Right lobe of liver (tissue), 6 donors: ENCODE results near the gene RPRD2. TPM values are rescaled to one million over a fixed set of nuclear protein-coding genes. Genes with fewer than 3 reads are reported as not detected.

Source experiments
- ATAC-seq, 4 donors: fragments of 200-7000 bp; cut with Tn5 transposase; one replicate each; pipeline ENCODE4 v1.9.1; 2020; ENCODE audit warnings: mild to moderate bottlenecking in 4 of 4, moderate library complexity in 4 of 4
- DNase-seq, 3 donors: peaks; one replicate each; pipeline ENCODE4 v3.0.0-alpha.2; 2020
- H3K27ac ChIP-seq, 3 donors: fragments of 200-600 bp; one replicate each; pipeline ENCODE4 v1.8.0; 2022
- H3K27me3 ChIP-seq, 2 donors: fragments of 200-600 bp; one replicate each; pipeline ENCODE4 v1.8.0; 2022
- H3K36me3 ChIP-seq, 4 donors: fragments of 200-600 bp; sonication (generic) in 1 of 4; one replicate each; pipeline versions ENCODE4 v1.5.1 to v1.8.0; 2017 to 2022; ENCODE audit warnings: control low read depth in 1 of 4
- H3K4me1 ChIP-seq, 4 donors: fragments of 200-600 bp; sonication (generic) in 1 of 4; one replicate each; pipeline versions ENCODE4 v1.5.1 to v1.8.0; 2017 to 2022; ENCODE audit warnings: control low read depth in 1 of 4
- H3K4me3 ChIP-seq, 3 donors: fragments of 200-600 bp; one replicate each; pipeline ENCODE4 v1.8.0; 2022
- H3K9me3 ChIP-seq, 4 donors: fragments of 200-600 bp; sonication (generic) in 1 of 4; one replicate each; pipeline versions ENCODE4 v1.5.1 to v1.8.0; 2017 to 2022; ENCODE audit warnings: control low read depth in 1 of 4
- CTCF ChIP-seq, 4 donors: fragments of 200-600 bp in 3 of 4; fragments of 450-650 bp in 1 of 4; IDR thresholded peaks; one replicate each; pipeline versions ENCODE4 v1.5.1 to v1.8.0; 2016 to 2022; ENCODE audit warnings: antibody characterized with exemption in 4 of 4, mild to moderate bottlenecking in 2 of 4
- POLR2A ChIP-seq: fragments of 450-650 bp; IDR thresholded peaks from one replicate; pipeline ENCODE4 v1.6.1; 2017; ENCODE audit warnings: antibody characterized with exemption, mild to moderate bottlenecking
- WGBS: methylation state at CpG from one replicate; pipeline ENCODE4 v1.1.6; 2018; ENCODE audit warnings: low coverage, low lambda C conversion rate; ENCODE audit not compliant: insufficient coverage; ENCODE audit errors: missing lambda C conversion rate; 5-methylcytosine and 5-hydroxymethylcytosine counted together
- intact Hi-C, 2 donors: fragments of 100-400 bp; cut with DNase I; formaldehyde crosslinking; loops; one replicate each; pipeline versions ENCODE4 v1.11.2 to v1.14.1; 2022
- total RNA-seq, 6 experiments: library from RNA; depleted of rRNA in 2 of 6; stranded (reverse); fragments of >200 nt in 2 of 6; fragmentation: NEBNext Ultra II Directional in 3 of 6; extraction: Animal tissue kit (Norgen Biotek cat#: 25700) in 3 of 6; gene quantifications; one replicate each; pipeline versions ENCODE4 v1.1.0 to v1.2.4, GENCODE V29; 2016 to 2023
- donor health status: DM: no; HTN: yes; CAD: no.
- donor health status: DM: no; HTN: no; CAD: no.
- donor health status: DM: no; HTN: no; CAD: no.
- donor health status: DM: no; HTN: yes; CAD: no.
- donor health status: DM: no; HTN: yes; CAD: no.

RPRD2 gene
- total RNA-seq, 6 experiments from 2014 or later = 8.9 to 17.5 (median 11.0) TPM

DNA sequence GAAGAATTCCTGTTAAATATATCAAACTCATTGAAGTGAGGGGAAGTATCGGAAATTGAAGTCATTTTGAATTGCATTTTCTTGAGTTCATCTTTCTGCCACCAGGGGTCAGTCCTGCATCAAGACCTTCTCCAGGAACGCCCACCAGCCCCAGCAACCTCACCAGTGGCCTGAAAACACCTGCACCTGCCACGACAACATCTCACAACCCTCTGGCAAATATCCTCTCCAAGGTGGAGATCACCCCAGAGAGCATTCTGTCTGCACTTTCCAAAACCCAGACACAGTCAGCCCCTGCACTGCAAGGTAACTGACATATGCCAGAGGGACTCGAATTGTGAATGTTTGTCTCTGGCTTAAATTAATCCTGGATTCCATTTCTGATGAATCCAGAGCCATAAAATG, 100.5 kb downstream of the RPRD2 start:
- Histone ChIP-seq H3K36me3 (peaks cover 0 to 40% (median 1%) of the 10 kb centered on the region in 4 donors), H3K27me3 (no peaks in the 10 kb centered on the region), H3K4me1 (peaks cover 0 to 35% (median 11%) of the 10 kb centered on the region in 4 donors), H3K9me3 (no peaks in the 10 kb centered on the region), H3K27ac (no peak overlapping the region), H3K4me3 (no peak overlapping the region)
- DNase-seq (peak; percentile 44 to 62 (median 54)), ATAC-seq (peak; percentile 73 to 79 (median 74))
- TF ChIP-seq CTCF (IDR thresholded peaks at IDR 0.05) = peak; percentile 71 to 81 (median 73)
- no peak for TF ChIP-seq POLR2A
- WGBS = 19% methylated on average over 3 of the region's 4 CpGs
- intact Hi-C loops = loop anchor here (10.0 kb wide), 2 partner anchors 50 to 70 kb away; partner anchors contain the start of gene FALEC (in 1 of the 2)

DNA sequence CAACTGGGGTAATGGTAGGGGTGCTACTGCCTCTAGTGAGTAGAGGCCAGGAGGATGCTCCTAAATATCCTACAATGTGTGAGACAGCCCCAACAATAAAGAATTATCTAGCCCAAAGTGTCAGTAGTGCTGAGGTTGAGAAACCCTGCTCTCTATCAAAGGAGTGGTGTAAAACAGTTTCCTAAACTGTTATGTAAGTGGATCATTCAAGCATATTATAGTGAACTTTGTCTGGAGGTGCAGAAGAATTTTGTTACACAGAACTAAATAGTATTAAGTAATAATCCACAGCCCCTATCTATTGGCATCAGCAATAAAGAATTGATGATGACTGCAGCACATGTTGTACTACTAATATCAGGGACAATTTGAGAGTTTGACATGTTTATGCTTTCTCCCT, 103.0 kb downstream of the RPRD2 start:
- peaks cover 0 to 55% (median 19%) of the 10 kb centered on the region in 4 donors for H3K4me1 ChIP-seq
- H3K36me3 ChIP-seq = peaks cover 0 to 32% (median 9%) of the 10 kb centered on the region in 4 donors
- peak overlapping the region in 2 of 3 donors; percentile 50 to 53 for H3K27ac ChIP-seq
- peak; percentile 60 to 73 (median 69) for ATAC-seq
- H3K27me3 ChIP-seq = no peaks in the 10 kb centered on the region
- no peak for TF ChIP-seq CTCF (IDR thresholded peaks at IDR 0.05)
- no peak for TF ChIP-seq POLR2A
- no peak overlapping the region for H3K4me3 ChIP-seq
- DNase-seq = no peak
- no peaks in the 10 kb centered on the region for H3K9me3 ChIP-seq
- intact Hi-C loops = loop anchor here (10.0 kb wide), 2 partner anchors 48 to 68 kb away; partner anchors contain the start of gene FALEC (in 1 of the 2)

- H3K27me3 ChIP-seq = no peaks in the 10 kb centered on the region
- no peak for DNase-seq
- WGBS = 36% methylated on average over 1 of the region's 1 CpG
- ATAC-seq = peak in 2 of 4 donors; percentile 2 to 4
- TF ChIP-seq POLR2A (no peak), CTCF (IDR thresholded peaks at IDR 0.05) (no peak)
- H3K27ac ChIP-seq = peak overlapping the region in 2 of 3 donors; percentile 38 to 53
- intact Hi-C loops = loop anchor here (10.0 kb wide), 2 partner anchors 46 to 66 kb away; partner anchors contain the start of gene FALEC (in 1 of the 2)
- peaks cover 0 to 33% (median 9%) of the 10 kb centered on the region in 4 donors for H3K36me3 ChIP-seq
- H3K4me3 ChIP-seq = no peak overlapping the region
- H3K9me3 ChIP-seq = no peaks in the 10 kb centered on the region
- peaks cover 0 to 73% (median 28%) of the 10 kb centered on the region in 4 donors for H3K4me1 ChIP-seq
Observed at GRCh38 chr1:150469291-150469690, 105.3 kb downstream of the RPRD2 start.

GRCh38 chr1:150472601-150473200, 108.8 kb downstream of the RPRD2 start:
- Histone ChIP-seq H3K27me3 (no peaks in the 10 kb centered on the region), H3K9me3 (no peaks in the 10 kb centered on the region), H3K36me3 (peaks cover 0 to 20% (median 8%) of the 10 kb centered on the region in 4 donors), H3K4me1 (peaks cover 0 to 89% (median 31%) of the 10 kb centered on the region in 4 donors), H3K27ac (peak overlapping the region in 2 of 3 donors; percentile 49 to 63), H3K4me3 (no peak overlapping the region)
- DNase-seq = no peak
- ATAC-seq = peak in 1 of 4 donors; percentile 11
- WGBS = 100% methylated on average over 3 of the region's 10 CpGs
- intact Hi-C loops = no loop called here
- no peak for TF ChIP-seq POLR2A
- TF ChIP-seq CTCF (IDR thresholded peaks at IDR 0.05) = no peak
